HG02943 (cell line): ENCODE data around the gene ABCA9.
"Not testable (repeated sequence)": the region's sequence is repeated elsewhere in the genome, so short reads cannot be mapped to it uniquely, and the experiment has no call there.

Experiments
- ATAC-seq: cut with Tn5 transposase; IDR thresholded peaks from one replicate; pipeline ENCODE4 v1.9.1; 2021; ENCODE audit warnings: mild to moderate bottlenecking, low read depth, moderate library complexity; ENCODE audit not compliant: unreplicated experiment

The ABCA9 gene

DNA sequence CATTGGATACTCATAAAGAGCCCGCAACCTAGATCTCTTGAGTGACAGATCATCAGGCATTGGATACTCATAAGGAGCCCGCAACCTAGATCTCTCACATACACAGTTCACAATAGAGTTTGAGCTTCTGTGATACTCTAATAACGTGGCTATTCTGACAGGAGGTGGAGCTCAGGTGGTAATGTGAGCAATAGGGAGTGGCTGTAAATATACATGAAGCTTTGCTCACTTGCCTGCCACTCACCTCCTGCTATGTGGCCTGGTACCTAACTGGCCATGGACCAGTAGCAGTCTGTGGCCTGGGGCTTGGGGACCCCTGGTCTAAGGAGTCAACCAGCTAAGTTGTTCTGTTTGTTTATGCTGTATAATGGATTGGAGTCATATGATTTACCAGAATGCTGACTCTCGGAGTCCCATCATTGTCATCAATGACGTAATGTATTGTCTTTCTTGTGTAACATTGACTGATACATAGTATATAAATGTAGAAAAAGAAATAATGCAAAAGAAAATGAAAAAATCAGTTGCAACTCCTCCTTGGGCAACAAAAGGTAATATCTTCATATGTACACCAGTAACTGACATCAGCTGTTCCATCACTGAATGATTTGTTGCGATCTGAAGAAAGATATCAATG is 17.5 kb downstream of the ABCA9 start:
- no peak for ATAC-seq

- ATAC-seq, result no peak
Observed at GRCh38 chr17:69042308-69042707, 18.4 kb downstream of the ABCA9 start.

GRCh38 chr17:69031839-69032238 is 28.9 kb downstream of the ABCA9 start:
- ATAC-seq, result no peak

- no peak for ATAC-seq
Observed at GRCh38 chr17:69030169-69030568, 30.6 kb downstream of the ABCA9 start.

- no peak for ATAC-seq
Observed at GRCh38 chr17:69018687-69019086, 42.0 kb downstream of the ABCA9 start.

GRCh38 chr17:69018022-69018615 is 42.6 kb downstream of the ABCA9 start:
- ATAC-seq, result no peak

- no peak for ATAC-seq
Observed at GRCh38 chr17:69015631-69016030, 45.1 kb downstream of the ABCA9 start.

GRCh38 chr17:69012895-69013805 is 47.6 kb downstream of the ABCA9 start:
- ATAC-seq, result no peak

- ATAC-seq, result no peak
Observed at GRCh38 chr17:69009930-69010329, 50.8 kb downstream of the ABCA9 start.

- ATAC-seq, result not testable (repeated sequence)
Observed at GRCh38 chr17:69004759-69005158, 56.0 kb downstream of the ABCA9 start.

DNA sequence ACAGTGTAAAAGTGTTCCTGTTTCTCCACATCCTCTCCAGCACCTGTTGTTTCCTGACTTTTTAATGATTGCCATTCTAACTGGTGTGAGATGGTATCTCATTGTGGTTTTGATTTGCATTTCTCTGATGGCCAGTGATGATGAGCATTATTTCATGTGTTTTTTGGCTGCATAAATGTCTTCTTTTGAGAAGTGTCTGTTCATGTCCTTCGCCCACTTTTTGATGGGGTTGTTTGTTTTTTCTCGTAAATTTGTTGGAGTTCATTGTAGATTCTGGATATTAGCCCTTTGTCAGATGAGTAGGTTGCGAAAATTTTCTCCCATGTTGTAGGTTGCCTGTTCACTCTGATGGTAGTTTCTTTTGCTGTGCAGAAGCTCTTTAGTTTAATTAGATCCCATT is 61.0 kb downstream of the ABCA9 start:
- ATAC-seq, result not testable (repeated sequence)

DNA sequence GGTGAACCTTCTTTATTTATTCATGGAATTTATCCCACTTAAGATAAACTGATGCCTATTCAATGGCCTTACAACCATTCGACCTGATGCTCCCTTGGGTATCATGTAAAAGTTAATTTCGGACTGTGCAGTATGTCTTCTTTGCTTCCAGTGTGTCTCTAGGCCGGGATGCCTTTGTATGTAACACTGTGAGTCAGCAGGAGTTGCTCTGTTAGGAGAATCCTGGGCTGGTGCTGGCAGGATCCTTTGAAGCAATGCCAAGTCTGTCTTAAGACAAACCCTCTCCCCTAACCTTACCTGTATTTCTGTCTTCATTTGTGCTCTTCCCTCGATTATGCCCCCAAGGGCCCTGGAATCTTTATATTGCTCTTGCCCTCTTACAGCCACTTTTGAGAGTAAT is 67.6 kb downstream of the ABCA9 start:
- ATAC-seq, result no peak

GRCh38 chr17:68987966-68988365 is 72.8 kb downstream of the ABCA9 start:
- no peak for ATAC-seq

GRCh38 chr17:68981288-68981687 is 79.4 kb downstream of the ABCA9 start:
- no peak for ATAC-seq

DNA sequence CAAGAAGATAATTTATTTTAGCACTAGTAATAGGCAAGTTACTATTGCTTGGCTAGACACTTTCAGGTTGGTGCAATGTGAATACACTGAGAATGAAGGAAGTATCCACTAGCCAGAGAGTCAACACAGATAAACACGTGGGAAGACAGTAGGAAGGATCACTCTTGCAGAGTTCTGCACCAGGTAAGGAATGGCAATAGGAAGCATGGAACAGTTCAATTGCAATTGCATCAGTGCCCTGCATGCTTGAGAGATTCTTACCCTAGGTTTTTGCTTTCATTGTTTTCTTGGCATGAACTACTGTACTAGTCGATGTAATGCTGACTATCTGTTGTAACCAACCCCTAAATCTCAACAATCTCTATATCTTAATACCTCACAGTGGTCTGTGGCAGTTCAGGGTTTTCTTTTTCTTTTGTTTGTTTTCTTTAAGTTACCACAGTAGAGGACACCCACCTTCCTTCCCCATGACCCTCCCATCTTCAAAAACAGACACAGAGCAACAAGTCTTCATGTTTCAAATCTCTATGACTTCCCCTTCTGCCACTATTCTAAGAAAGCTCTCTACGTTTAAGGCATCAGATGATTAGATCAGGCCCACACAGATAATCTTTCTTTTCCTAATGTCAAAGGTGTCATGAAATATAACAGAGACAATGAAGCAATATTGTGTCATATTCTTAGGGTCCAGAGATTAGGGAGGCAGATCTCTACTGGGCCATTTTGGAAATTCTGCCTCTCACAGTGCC is 87.5 kb downstream of the ABCA9 start:
- no peak for ATAC-seq

DNA sequence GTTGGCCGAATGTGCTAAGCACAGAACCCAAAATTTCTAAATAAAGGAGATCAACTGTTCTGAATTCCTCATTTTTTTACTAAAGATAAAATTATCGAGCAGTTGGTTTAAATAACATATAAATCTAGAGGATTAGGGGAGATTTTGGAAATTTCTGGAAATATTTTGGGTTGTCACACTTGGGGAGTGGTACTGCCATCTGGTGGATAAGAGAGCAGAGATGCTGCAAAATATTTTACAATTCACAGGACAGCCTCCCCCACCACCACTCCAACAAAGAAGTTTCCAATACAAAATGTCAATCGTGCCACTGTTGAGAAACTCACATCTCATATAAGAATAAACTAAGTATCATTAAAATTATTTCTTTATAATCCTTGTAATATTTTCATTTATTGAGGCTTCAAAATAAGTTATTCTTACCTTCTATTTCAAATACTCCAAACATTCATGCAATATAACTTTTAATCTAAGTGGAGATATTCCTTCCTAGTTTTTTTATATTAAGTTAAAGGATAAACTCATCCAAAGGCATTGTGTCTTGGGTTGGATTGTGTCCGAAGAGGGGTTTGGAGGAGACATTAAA is 88.5 kb downstream of the ABCA9 start:
- ATAC-seq, result no peak

DNA sequence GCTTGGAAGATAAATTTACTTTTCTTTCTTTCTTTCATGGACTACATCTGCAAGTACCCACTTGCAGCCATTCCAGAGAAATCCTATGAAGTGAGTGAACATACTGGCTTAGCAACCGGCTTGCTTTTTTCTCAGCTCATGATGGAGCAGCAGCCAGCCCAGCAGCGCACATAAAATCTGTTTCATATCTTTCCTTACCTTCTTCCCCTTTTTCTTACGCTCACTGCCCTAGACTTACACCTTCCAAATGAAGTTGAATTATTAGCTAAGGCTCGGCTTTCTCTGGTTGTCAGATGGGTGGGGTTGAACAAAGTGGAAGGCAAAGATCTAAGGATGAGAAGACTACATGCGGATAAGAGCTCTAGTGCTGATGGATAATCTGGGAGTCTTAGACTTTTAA is 91.6 kb downstream of the ABCA9 start:
- no peak for ATAC-seq

DNA sequence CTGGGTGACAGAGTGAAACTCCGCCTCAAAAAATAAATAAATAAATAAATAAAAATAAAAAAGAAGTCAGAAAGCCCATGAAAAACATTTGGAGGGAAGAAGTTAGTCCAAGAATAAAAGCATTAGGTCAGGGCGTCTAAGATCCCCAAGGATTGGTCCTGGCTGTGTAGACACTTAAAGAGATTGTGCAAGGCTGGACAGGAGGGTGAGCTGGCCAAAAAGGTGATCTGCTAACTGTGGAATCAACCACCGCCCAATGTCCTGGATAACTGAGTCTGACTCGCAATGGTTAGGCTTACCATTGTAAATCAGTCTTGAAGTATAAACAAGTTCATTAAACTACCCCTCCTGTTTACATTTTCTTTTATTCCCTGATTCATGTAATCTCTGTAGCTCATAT is 96.8 kb downstream of the ABCA9 start:
- ATAC-seq, result no peak

DNA sequence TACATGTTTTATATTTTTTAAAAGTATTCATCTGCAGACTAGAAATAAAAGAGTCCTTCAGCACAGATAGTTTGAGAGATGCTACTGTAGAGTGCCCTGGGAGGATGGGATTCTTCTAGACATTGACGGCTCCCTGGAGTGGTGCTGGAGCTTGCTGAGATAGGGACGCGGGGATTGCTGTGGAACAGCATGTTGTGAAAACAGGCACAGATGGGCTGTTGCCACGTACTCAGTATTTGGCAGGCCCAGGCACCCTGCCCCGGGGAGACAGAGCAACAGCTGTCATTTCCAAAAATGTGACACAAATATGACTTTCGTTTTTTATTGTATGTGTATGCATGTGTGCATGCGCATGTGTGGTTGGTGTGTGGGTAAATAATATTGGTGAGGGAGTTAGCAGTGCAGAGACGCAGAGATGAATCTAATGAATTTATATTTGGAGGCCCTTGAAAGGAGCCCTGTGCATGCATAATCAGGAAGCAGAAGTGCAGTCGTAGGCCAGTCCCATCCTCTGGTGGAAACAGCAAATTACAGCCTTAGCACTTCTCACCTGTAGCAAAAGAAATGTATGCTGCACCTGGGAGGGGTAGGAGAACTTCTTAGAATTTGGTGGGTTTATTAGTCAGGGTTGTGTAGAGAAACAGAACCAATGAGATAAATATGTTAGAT is 99.4 kb downstream of the ABCA9 start:
- no peak for ATAC-seq

GRCh38 chr17:68959117-68959516 is 101.6 kb downstream of the ABCA9 start:
- ATAC-seq, result not testable (repeated sequence)
